ENCODE measurements around the gene TESK2. TPM values are rescaled to one million over a fixed set of nuclear protein-coding genes. Genes with fewer than 3 reads are reported as not detected.

TESK2 gene
- total RNA-seq, 1 donor from 2014 or later, result 12.2 TPM

DNA sequence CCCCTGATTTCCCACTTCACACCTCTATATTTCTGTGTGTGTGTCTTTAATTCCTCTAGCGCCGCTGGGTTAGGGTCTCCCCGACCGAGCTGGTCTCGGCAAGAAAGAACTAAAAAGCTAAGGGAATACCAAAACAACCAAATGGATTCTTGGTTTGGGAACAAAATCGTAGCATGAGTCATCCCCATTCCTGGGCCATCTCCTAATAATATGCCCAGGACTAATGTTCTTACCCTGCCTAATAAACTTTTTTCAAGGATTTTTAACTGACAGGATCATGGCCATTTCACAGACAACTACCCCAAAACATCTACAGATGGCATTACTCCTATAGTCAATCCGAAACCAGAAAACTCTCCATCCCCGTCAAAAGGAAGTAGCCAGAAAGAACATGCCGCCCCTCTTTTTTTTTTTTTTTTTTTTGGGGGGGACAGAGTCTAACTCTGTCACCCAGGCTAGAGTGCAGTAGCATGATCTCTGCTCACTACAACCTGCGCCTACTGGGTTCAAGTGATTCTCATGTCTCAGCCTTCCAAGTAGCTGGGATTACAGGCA, 168.4 kb downstream of the TESK2 start:
- POLR2A ChIA-PET, result interaction anchor here (0.7 kb wide), 1 partner anchor 19 kb away, joined by 7 read pairs; no protein-coding TSS in a partner anchor
- Mint-ChIP-seq H3K27ac (no peak overlapping the region), H3K27me3 (no peaks in the 10 kb centered on the region), H3K36me3 (ENCODE audit: low read depth) (no peaks in the 10 kb centered on the region), H3K4me1 (peaks cover 9% of the 10 kb centered on the region), H3K9me3 (no peaks in the 10 kb centered on the region), H3K4me3 (no peak overlapping the region)
- TF ChIP-seq, protein P1, sequence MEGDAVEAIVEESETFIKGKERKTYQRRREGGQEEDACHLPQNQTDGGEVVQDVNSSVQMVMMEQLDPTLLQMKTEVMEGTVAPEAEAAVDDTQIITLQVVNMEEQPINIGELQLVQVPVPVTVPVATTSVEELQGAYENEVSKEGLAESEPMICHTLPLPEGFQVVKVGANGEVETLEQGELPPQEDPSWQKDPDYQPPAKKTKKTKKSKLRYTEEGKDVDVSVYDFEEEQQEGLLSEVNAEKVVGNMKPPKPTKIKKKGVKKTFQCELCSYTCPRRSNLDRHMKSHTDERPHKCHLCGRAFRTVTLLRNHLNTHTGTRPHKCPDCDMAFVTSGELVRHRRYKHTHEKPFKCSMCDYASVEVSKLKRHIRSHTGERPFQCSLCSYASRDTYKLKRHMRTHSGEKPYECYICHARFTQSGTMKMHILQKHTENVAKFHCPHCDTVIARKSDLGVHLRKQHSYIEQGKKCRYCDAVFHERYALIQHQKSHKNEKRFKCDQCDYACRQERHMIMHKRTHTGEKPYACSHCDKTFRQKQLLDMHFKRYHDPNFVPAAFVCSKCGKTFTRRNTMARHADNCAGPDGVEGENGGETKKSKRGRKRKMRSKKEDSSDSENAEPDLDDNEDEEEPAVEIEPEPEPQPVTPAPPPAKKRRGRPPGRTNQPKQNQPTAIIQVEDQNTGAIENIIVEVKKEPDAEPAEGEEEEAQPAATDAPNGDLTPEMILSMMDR (IDR thresholded peaks at IDR 0.05), result no peak
- intact Hi-C loops (cut with micrococcal nuclease), result no loop called here
- CTCF ChIA-PET, result no interaction called here
- ATAC-seq (ENCODE audit: low read depth), result no peak
- no peak for DNase-seq

DNA sequence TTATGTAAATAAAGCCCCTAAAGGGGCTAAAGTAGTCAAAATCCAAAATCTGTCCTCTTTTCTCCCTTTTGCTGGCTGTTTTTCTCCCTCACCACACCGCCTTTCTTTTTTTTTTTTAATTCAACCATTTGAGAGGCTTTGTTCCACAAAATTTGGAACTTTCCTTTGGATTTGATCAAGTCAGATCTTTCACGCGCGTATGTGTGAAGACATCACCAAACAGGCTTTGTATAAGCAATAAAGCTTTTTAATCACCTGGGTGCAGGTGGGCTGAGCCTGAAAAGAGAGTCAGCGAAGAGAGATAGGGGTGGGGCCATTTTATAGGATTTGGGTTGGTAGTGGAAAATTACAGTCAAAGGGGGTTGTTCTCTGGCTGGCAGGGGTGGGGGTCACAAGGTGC, 169.5 kb downstream of the TESK2 start:
- Mint-ChIP-seq H3K4me1 (peaks cover 6% of the 10 kb centered on the region), H3K27me3 (no peaks in the 10 kb centered on the region), H3K27ac (no peak overlapping the region), H3K4me3 (no peak overlapping the region), H3K36me3 (ENCODE audit: low read depth) (no peaks in the 10 kb centered on the region), H3K9me3 (no peaks in the 10 kb centered on the region)
- intact Hi-C loops (cut with micrococcal nuclease), result no loop called here
- DNase-seq (no peak), ATAC-seq (ENCODE audit: low read depth) (no peak)
- ChIA-PET POLR2A (interaction anchor here (1.0 to 1.6 kb wide), 2 partner anchors 16 to 18 kb away, joined by 3 to 6 read pairs; partner anchors contain the start of genes MUTYH and TOE1), CTCF (no interaction called here)
- TF ChIP-seq, protein P1 (IDR thresholded peaks at IDR 0.05), result no peak

DNA sequence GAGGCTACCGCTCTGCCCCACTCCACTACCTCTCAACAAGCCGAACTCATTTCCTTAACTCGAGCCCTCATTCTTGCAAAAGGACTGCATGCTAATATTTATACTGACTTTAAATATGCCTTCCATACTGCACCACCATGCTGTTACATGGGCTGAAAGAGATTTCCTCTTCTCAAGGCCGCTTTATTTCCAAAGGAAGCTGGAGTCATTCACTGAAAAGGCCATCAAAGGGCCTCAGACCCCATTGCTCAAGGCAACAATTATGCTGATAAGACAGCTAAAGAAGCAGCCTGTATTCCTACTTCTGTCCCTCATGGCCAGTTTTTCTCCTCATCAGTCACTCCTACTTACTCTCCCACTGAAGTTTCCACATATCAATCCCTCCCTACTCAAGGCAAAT, 171.2 kb downstream of the TESK2 start:
- no peak overlapping the region for H3K4me3 Mint-ChIP-seq
- H3K36me3 Mint-ChIP-seq (ENCODE audit: low read depth), result no peaks in the 10 kb centered on the region
- no peaks in the 10 kb centered on the region for H3K27me3 Mint-ChIP-seq
- peaks cover 3% of the 10 kb centered on the region for H3K4me1 Mint-ChIP-seq
- no peak overlapping the region for H3K27ac Mint-ChIP-seq
- ATAC-seq (ENCODE audit: low read depth) (no peak), DNase-seq (no peak)
- ChIA-PET POLR2A (interaction anchor here (0.8 kb wide), 1 partner anchor 598 kb away, joined by 4 read pairs; no protein-coding TSS in a partner anchor), CTCF (no interaction called here)
- TF ChIP-seq, protein P1 (IDR thresholded peaks at IDR 0.05), result no peak
- intact Hi-C loops (cut with micrococcal nuclease), result no loop called here
- no peaks in the 10 kb centered on the region for H3K9me3 Mint-ChIP-seq

DNA sequence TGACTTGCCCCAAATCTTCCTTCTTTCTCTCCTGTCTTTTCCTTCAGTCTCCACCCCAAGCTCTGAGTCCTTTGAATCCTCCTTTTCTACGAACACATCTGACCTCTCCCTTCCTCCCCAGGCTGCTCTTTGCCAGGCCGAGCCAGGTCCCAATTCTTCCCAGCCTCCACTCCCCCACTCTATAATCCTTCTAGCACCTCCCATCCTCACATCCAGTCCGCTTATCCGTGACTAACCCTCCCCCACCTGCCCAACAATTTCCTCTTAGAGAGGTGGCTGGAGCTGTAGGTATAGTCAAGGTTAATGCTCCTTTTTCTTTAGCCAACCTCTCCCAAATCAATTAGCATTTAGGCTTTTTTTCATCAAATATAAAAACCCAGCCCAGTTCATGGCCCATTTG, 173.8 kb downstream of the TESK2 start:
- no peak overlapping the region for H3K27ac Mint-ChIP-seq
- ATAC-seq (ENCODE audit: low read depth) (no peak), DNase-seq (no peak)
- H3K36me3 Mint-ChIP-seq (ENCODE audit: low read depth), result no peaks in the 10 kb centered on the region
- H3K4me1 Mint-ChIP-seq, result no peaks in the 10 kb centered on the region
- no peaks in the 10 kb centered on the region for H3K27me3 Mint-ChIP-seq
- intact Hi-C loops (cut with micrococcal nuclease), result no loop called here
- TF ChIP-seq, protein P1 (IDR thresholded peaks at IDR 0.05), result no peak
- no peak overlapping the region for H3K4me3 Mint-ChIP-seq
- ChIA-PET POLR2A (no interaction called here), CTCF (no interaction called here)
- no peaks in the 10 kb centered on the region for H3K9me3 Mint-ChIP-seq

DNA sequence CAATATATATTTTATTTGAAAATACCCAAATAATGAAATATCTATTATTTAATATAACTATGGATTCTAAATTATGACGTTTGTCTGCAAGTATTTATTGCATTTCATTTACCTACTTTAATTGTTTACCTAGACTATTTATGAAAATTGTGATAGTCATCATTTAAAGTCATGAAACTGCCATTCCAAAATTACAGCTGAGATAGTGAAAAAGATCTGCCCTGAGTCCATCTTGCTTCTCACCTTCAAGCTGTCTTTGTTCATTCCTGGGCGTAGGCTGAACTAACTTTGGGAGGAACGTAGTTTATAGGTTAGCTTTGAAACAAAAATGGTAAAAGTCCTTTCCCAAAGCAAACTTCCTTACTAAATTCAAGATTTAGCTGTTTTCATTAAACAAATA, 176.7 kb downstream of the TESK2 start:
- H3K9me3 Mint-ChIP-seq, result no peaks in the 10 kb centered on the region
- intact Hi-C loops (cut with micrococcal nuclease), result no loop called here
- TF ChIP-seq, protein P1 (IDR thresholded peaks at IDR 0.05), result no peak
- no peak overlapping the region for H3K4me3 Mint-ChIP-seq
- H3K36me3 Mint-ChIP-seq (ENCODE audit: low read depth), result no peaks in the 10 kb centered on the region
- no peaks in the 10 kb centered on the region for H3K4me1 Mint-ChIP-seq
- no peak for ATAC-seq (ENCODE audit: low read depth)
- ChIA-PET POLR2A (interaction anchor here (1.1 kb wide), 1 partner anchor 11 kb away, joined by 7 read pairs; no protein-coding TSS in a partner anchor), CTCF (no interaction called here)
- DNase-seq, result no peak
- H3K27ac Mint-ChIP-seq, result no peak overlapping the region
- no peaks in the 10 kb centered on the region for H3K27me3 Mint-ChIP-seq
